H1 (cell line): ENCODE data around the gene DHX38. TPM values are rescaled to one million over a fixed set of nuclear protein-coding genes. Genes with fewer than 3 reads are reported as not detected.

Experiments used
- SIN3A ChIP-seq, 2 experiments: IDR thresholded peaks in 1 of 2; conservative IDR thresholded peaks in 1 of 2; 2 replicates each; pipeline ENCODE4 v1.6.1; 2011 to 2012; ENCODE audit warnings: low read length in 2 of 2, improper control_type of control experiment in 1 of 2, low read depth in 1 of 2, mild to moderate bottlenecking in 1 of 2
- polyA plus RNA-seq, 7 experiments: library from polyadenylated mRNA; depleted of rRNA in 3 of 7; stranded (reverse) in 5 of 7; unstranded in 2 of 7; fragments of >200 nt in 5 of 7; fragments of 200-250 nt in 2 of 7; gene quantifications; 1 replicate in 5 of 7; 2 replicates in 1 of 7; 4 replicates in 1 of 7; pipeline versions ENCODE4 v1.2.1 to v1.2.3, GENCODE V29; 2011 to 2013; ENCODE audit warnings: missing spikeins in 2 of 7, mixed read lengths in 2 of 7
- total RNA-seq: library from RNA; stranded (reverse); fragmentation: NEBNext Ultra II Directional; extraction: Animal tissue kit (Norgen Biotek cat#: 25700); gene quantifications from 2 replicates; pipeline ENCODE4 v1.2.1, GENCODE V29; 2021

The DHX38 gene
- total and polyA plus RNA-seq, 2 of the 8 experiments (the other 6 are each of a cell fraction or from before 2014, with no cell fraction given), result 27.3 to 53.5 TPM

DNA sequence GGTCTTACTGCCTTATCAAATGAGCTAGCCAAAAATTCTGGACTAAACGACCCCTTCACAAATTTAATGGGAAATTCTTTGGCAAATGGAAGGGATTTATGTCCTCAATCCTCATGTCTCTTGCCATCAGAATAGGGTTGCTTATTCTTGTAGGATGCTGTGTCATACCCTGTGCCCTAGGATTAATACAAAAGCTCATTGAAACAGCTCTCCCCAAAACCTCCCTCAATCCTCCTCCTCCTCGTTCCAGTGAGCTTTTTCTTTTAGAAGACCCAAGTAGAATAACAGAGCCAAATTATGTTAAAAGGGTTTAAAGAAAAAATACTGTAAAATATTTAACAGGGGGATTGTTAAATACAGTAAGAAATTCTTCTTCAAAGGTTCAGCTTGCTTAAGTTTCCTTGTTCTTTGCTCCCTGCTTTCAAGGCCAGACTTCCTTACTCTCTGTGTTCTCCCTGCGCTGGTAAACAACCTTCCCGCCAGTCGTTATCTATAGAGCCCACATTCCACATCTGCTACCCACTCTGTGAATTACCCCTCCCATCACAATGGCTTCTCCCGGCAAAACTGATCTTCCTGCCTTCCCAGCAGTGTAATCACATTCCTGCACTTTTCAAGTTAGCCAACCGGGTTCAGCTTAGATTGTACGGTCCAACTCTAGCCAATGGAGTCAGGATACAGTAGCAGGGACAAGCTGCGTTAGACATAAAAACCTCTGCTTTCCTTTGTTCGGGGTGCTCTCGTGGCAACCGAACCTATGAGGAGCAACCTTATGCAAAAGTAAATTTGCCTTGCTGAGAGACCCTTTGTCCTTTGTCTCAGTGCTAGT, 20.9 kb upstream of the DHX38 start (continued):
- no peak for TF ChIP-seq SIN3A (conservative IDR thresholded peaks at IDR 0.05 in 1 of 2, IDR thresholded peaks at IDR 0.05 in 1 of 2; ENCODE audit: low read depth in 1 of 2, low read length in 2 of 2)
